Measurements from ENCODE around the gene LINC01488. TPM values are rescaled to one million over a fixed set of nuclear protein-coding genes. Genes with fewer than 3 reads are reported as not detected.

The LINC01488 gene
- total RNA-seq, 2 donors from 2014 or later, result not detected

GRCh38 chr11:69497221-69497787 is 15.8 kb downstream of the LINC01488 start:
- no peaks in the 10 kb centered on the region for H3K36me3 ChIP-seq
- no peak overlapping the region for H3K27ac ChIP-seq
- ATAC-seq (ENCODE audit: insufficient number of reproducible peaks, low FRiP score, low read depth), result peak; percentile 53
- peaks cover 6 to 24% of the 10 kb centered on the region in 2 donors for H3K4me1 ChIP-seq (ENCODE audit: control insufficient read depth in 1 of 2, low read depth in 2 of 2)
- no peaks in the 10 kb centered on the region for H3K9me3 ChIP-seq
- DNase-seq (ENCODE audit: low spot score), result peak; percentile 41
- TF ChIP-seq, protein P1, sequence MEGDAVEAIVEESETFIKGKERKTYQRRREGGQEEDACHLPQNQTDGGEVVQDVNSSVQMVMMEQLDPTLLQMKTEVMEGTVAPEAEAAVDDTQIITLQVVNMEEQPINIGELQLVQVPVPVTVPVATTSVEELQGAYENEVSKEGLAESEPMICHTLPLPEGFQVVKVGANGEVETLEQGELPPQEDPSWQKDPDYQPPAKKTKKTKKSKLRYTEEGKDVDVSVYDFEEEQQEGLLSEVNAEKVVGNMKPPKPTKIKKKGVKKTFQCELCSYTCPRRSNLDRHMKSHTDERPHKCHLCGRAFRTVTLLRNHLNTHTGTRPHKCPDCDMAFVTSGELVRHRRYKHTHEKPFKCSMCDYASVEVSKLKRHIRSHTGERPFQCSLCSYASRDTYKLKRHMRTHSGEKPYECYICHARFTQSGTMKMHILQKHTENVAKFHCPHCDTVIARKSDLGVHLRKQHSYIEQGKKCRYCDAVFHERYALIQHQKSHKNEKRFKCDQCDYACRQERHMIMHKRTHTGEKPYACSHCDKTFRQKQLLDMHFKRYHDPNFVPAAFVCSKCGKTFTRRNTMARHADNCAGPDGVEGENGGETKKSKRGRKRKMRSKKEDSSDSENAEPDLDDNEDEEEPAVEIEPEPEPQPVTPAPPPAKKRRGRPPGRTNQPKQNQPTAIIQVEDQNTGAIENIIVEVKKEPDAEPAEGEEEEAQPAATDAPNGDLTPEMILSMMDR (IDR thresholded peaks at IDR 0.05), result no peak
- H3K27me3 ChIP-seq (replicated peaks; ENCODE audit: insufficient read depth), result no peaks in the 10 kb centered on the region
- H3K4me3 ChIP-seq, result no peak overlapping the region

- Histone ChIP-seq H3K36me3 (no peaks in the 10 kb centered on the region), H3K4me3 (no peak overlapping the region), H3K9me3 (no peaks in the 10 kb centered on the region), H3K4me1 (ENCODE audit: control insufficient read depth in 1 of 2, low read depth in 2 of 2) (peaks cover 6 to 24% of the 10 kb centered on the region in 2 donors), H3K27ac (no peak overlapping the region), H3K27me3 (replicated peaks; ENCODE audit: insufficient read depth) (no peaks in the 10 kb centered on the region)
- DNase-seq (ENCODE audit: low spot score), result no peak
- TF ChIP-seq, protein P1 (IDR thresholded peaks at IDR 0.05), result no peak
- no peak for ATAC-seq (ENCODE audit: insufficient number of reproducible peaks, low FRiP score, low read depth)
Measured at GRCh38 chr11:69498614-69499175, 17.2 kb downstream of the LINC01488 start.

DNA sequence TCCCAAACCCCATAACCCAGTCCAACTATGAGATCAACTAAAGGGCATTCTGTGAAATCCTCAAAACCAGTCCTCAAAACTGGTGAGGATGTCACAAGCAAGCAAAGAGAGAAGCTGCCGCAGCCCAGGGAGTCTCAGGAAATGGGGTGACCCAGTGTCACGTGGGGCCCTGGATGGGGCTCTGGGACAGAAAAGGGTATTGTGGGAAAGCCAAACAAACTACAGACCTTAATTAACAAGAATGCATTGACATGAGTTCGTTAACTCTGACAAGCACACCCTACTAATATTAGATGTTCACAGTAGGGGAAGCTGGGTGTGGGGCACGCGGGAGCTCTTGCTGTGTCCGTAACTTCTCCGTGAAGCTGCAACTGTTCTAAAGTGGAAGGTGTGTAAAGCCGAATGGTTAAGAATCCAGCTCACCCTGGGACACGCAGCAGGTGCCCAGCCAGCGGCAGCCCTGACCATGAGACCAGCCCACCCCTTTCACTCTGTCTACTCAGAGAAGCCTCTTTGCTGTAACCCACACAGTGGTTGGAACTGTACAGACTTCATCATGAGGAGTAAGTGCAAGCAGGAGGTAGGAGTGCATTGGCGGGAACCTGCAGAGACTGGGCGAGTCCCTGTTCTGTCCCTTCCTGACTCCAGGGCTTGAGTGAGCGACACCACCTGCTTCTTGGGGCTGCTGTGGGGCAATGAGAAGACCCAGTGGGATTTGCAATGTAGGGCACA is 17.9 kb downstream of the LINC01488 start:
- H3K27ac ChIP-seq, result no peak overlapping the region
- H3K4me1 ChIP-seq (ENCODE audit: control insufficient read depth in 1 of 2, low read depth in 2 of 2), result peaks cover 6 to 24% of the 10 kb centered on the region in 2 donors
- ATAC-seq (ENCODE audit: insufficient number of reproducible peaks, low FRiP score, low read depth) (no peak), DNase-seq (ENCODE audit: low spot score) (no peak)
- TF ChIP-seq, protein P1 (IDR thresholded peaks at IDR 0.05), result no peak
- H3K36me3 ChIP-seq, result no peaks in the 10 kb centered on the region
- no peaks in the 10 kb centered on the region for H3K27me3 ChIP-seq (replicated peaks; ENCODE audit: insufficient read depth)
- no peak overlapping the region for H3K4me3 ChIP-seq
- no peaks in the 10 kb centered on the region for H3K9me3 ChIP-seq

GRCh38 chr11:69499918-69500284 is 18.4 kb downstream of the LINC01488 start:
- no peak overlapping the region for H3K4me3 ChIP-seq
- no peaks in the 10 kb centered on the region for H3K27me3 ChIP-seq (replicated peaks; ENCODE audit: insufficient read depth)
- peaks cover 6 to 24% of the 10 kb centered on the region in 2 donors for H3K4me1 ChIP-seq (ENCODE audit: control insufficient read depth in 1 of 2, low read depth in 2 of 2)
- no peaks in the 10 kb centered on the region for H3K36me3 ChIP-seq
- no peaks in the 10 kb centered on the region for H3K9me3 ChIP-seq
- H3K27ac ChIP-seq, result no peak overlapping the region
- TF ChIP-seq, protein P1 (IDR thresholded peaks at IDR 0.05), result no peak
- ATAC-seq (ENCODE audit: insufficient number of reproducible peaks, low FRiP score, low read depth) (no peak), DNase-seq (ENCODE audit: low spot score) (no peak)

DNA sequence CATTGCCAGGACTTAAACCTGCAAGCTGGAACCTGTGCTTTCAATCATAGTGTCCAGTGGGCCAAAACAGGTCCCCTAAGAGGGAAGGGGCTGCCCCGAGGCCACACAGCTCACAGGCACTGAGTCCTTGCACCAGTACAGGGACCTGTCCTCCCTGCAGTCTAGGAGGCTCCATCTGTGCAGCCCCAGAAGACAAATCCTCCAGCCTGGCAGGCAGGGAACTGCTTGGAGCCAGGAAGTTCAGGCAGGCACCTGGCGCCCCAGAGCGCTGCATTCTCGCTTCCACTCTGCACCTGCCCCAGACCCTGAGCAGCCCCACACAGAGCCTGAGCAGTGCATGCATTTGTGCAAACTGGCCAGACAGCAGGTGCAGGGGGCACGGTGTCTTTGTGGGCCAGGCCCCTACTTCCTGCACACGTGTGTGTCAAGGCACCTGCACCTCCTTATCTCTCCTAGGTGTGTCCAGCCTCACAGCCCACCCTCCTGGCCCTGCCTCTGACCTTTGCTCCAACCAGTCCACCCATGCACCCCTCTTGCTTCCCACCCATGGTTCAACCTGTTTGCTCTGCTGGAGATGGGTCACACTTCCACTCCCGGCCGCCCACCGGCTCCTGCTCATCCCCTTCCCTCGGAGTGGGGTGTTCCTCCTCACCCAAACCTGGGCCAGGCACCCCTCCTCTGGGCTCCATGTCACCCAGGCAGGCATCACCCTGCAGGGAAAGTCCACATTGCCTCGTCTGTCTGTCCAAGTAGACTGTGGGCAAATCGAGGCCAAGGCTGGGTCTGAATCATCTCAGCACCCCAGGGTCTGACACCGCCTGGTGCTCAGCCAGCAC is 19.0 kb downstream of the LINC01488 start:
- TF ChIP-seq, protein P1 (IDR thresholded peaks at IDR 0.05), result no peak
- Histone ChIP-seq H3K9me3 (no peaks in the 10 kb centered on the region), H3K4me1 (ENCODE audit: control insufficient read depth in 1 of 2, low read depth in 2 of 2) (peaks cover 6 to 21% of the 10 kb centered on the region in 2 donors), H3K4me3 (no peak overlapping the region), H3K27me3 (replicated peaks; ENCODE audit: insufficient read depth) (no peaks in the 10 kb centered on the region), H3K27ac (no peak overlapping the region), H3K36me3 (no peaks in the 10 kb centered on the region)
- DNase-seq (ENCODE audit: low spot score), result no peak
- ATAC-seq (ENCODE audit: insufficient number of reproducible peaks, low FRiP score, low read depth), result no peak
